Measurements from ENCODE around the gene ARHGAP1. TPM values are rescaled to one million over a fixed set of nuclear protein-coding genes. Genes with fewer than 3 reads are reported as not detected.

The ARHGAP1 gene
- total RNA-seq, 6 experiments from 2014 or later, result 26.5 to 46.2 (median 30.9) TPM

DNA sequence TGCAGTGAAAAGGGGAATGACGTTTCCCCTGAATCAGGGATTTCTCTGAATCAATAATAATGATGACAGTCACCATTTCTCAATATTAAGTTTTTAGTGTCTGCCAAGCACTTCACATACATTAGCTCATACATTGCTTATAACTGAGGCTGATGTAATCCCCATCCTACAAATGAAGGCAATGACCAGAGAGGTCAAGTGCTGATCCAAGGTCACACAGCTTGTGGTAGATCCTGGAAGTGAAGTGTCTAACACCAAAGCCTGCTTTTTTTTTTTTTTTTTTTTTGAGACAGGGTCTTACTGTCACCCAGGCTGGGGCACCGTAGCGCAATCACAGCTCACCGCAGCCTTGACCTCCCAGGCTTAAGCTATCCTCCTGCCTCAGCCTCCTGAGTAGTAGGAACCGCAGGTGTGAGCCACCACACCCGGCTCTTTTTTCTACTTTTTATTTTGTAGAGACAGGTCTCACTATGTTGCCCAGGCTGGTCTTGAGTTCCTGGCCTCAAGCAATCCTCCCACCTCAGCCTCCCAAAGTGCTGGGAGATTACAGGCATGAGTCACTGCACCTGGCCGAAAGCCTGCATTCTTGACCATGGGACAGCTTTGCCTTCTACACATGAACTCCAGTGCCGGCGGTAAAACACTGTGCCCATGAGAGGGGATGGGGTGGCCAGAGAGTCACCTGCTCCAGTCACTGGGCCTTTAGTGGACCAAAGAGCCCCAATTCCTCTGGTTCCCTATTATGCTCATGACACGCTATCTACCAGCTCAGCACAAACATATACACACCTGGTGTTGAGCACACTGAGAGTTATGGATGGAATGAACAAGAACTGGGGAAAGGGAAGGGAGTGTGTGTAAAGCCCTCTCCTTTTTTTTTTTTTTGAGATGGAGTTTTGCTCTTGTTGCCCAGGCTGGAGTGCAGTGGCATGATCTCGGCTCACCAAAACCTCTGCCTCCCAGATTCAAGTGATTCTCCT is 17.4 kb downstream of the ARHGAP1 start:
- WGBS (ENCODE audit: insufficient coverage, low coverage, low lambda C conversion rate, missing lambda C conversion rate), result 76% methylated on average over 7 of the region's 11 CpGs
- no peaks in the 10 kb centered on the region for H3K4me1 ChIP-seq
- peaks cover 12 to 71% (median 36%) of the 10 kb centered on the region in 4 donors for H3K36me3 ChIP-seq
- no peaks in the 10 kb centered on the region for H3K9me3 ChIP-seq
- TF ChIP-seq, protein P1, sequence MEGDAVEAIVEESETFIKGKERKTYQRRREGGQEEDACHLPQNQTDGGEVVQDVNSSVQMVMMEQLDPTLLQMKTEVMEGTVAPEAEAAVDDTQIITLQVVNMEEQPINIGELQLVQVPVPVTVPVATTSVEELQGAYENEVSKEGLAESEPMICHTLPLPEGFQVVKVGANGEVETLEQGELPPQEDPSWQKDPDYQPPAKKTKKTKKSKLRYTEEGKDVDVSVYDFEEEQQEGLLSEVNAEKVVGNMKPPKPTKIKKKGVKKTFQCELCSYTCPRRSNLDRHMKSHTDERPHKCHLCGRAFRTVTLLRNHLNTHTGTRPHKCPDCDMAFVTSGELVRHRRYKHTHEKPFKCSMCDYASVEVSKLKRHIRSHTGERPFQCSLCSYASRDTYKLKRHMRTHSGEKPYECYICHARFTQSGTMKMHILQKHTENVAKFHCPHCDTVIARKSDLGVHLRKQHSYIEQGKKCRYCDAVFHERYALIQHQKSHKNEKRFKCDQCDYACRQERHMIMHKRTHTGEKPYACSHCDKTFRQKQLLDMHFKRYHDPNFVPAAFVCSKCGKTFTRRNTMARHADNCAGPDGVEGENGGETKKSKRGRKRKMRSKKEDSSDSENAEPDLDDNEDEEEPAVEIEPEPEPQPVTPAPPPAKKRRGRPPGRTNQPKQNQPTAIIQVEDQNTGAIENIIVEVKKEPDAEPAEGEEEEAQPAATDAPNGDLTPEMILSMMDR (IDR thresholded peaks at IDR 0.05), result no peak
- no peak for TF ChIP-seq POLR2A (IDR thresholded peaks at IDR 0.05)
- no peaks in the 10 kb centered on the region for H3K27me3 ChIP-seq
- H3K27ac ChIP-seq, result no peak overlapping the region
- DNase-seq (peak in 2 of 3 donors; percentile 48 to 52), ATAC-seq (peak in 2 of 4 donors; percentile 17 to 71)
- no peak overlapping the region for H3K4me3 ChIP-seq
- intact Hi-C loops (cut with DNase I), result no loop called here

DNA sequence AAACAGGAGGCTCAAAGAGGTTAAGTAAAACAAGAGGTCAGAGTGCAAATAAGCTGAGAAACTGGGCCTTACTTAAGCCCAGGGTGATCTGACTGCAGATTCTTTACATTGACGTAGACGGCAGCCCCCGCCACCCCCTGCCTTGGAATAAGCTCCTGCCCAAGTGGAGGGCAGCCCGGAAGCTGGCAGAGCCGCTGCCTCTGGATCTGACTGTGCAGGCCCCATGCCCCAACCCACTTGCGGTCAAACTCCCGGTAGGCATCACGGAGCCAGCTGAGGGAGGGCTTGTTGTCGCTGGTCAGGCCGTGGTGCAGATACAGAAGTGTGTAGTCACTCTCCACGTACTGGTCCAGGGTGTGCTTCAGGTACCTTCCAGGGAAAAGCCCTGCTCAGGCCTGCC is 18.6 kb downstream of the ARHGAP1 start:
- TF ChIP-seq POLR2A (IDR thresholded peaks at IDR 0.05), result no peak
- TF ChIP-seq, protein P1 (IDR thresholded peaks at IDR 0.05), result no peak
- ATAC-seq (no peak), DNase-seq (peak in 1 of 3 donors; percentile 36)
- H3K27ac ChIP-seq, result no peak overlapping the region
- H3K9me3 ChIP-seq, result no peaks in the 10 kb centered on the region
- H3K27me3 ChIP-seq, result no peaks in the 10 kb centered on the region
- H3K4me1 ChIP-seq, result no peaks in the 10 kb centered on the region
- H3K36me3 ChIP-seq, result peaks cover 3 to 59% (median 27%) of the 10 kb centered on the region in 4 donors
- intact Hi-C loops (cut with DNase I), result no loop called here
- WGBS (ENCODE audit: insufficient coverage, low coverage, low lambda C conversion rate, missing lambda C conversion rate), result no CpG with 5 or more reads among the region's 11 CpGs
- H3K4me3 ChIP-seq, result no peak overlapping the region

DNA sequence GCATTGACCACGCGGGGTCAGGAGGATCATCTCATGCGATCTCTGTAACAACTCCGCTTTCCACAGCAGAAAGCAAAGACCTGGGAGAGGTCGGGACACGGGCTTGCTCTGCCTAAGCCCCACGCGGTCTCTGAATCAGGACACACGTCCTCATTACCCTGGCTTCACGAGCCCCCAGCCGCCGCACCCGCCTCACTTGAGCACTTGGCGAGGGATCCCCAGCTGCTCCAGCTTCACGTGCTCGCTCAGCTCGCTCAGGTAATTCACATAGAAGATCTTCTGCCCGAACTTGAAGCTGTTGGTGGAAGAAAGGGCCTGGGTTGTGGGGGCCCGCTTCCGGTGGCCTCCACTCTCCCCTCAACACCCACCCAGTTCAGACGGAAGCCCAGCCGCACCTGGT is 19.6 kb downstream of the ARHGAP1 start:
- WGBS (ENCODE audit: insufficient coverage, low coverage, low lambda C conversion rate, missing lambda C conversion rate), result no CpG with 5 or more reads among the region's 22 CpGs

DNA sequence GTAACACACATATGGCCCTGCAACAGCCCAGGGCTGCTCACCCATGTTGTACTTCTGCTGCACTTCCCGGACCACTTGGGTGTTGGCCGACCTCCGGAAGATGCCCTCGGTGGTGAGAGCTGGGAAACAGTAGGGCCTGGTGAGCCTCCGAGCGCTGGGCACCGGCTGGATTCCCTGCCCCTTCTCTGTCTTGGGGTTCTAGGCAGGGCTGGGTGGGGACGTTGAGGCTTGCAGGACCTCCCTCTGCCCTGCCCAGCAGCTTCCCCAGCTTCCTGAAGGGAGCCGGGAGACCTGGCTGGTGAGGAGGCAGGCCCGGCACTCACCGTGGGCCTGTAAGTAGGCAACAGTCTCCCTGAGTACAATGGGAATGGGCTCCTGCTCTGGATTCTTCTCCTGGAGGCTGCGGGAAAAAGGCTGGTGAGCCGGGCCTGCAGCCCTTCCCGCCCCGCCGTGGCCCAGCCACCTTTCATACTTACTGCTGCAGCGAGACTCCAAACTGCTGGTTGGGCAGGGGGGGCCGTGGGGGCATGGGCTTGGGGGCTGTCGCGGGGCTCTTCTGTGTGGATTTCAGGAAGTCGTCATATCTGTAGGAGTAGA is 20.2 kb downstream of the ARHGAP1 start:
- WGBS (ENCODE audit: insufficient coverage, low coverage, low lambda C conversion rate, missing lambda C conversion rate), result 87% methylated on average over 7 of the region's 21 CpGs
- H3K4me3 ChIP-seq, result no peak overlapping the region
- no peak for ATAC-seq
- DNase-seq, result peak in 1 of 3 donors; percentile 31
- peaks cover 3 to 49% (median 20%) of the 10 kb centered on the region in 4 donors for H3K36me3 ChIP-seq
- TF ChIP-seq, protein P1 (IDR thresholded peaks at IDR 0.05), result no peak
- TF ChIP-seq POLR2A (IDR thresholded peaks at IDR 0.05), result no peak
- peaks cover 0 to 14% (median 8%) of the 10 kb centered on the region in 4 donors for H3K4me1 ChIP-seq
- intact Hi-C loops (cut with DNase I), result no loop called here
- H3K9me3 ChIP-seq, result no peaks in the 10 kb centered on the region
- H3K27me3 ChIP-seq, result no peaks in the 10 kb centered on the region
- no peak overlapping the region for H3K27ac ChIP-seq

More for the DNA sequence above, 19.6 kb downstream of the ARHGAP1 start:
- intact Hi-C loops (cut with DNase I), result no loop called here
- no peaks in the 10 kb centered on the region for H3K9me3 ChIP-seq
- H3K4me1 ChIP-seq, result peaks cover 0 to 8% (median 3%) of the 10 kb centered on the region in 4 donors
- DNase-seq, result peak in 1 of 3 donors; percentile 40
- ATAC-seq, result no peak
- H3K27ac ChIP-seq, result no peak overlapping the region
- H3K4me3 ChIP-seq, result no peak overlapping the region
- H3K36me3 ChIP-seq, result peaks cover 3 to 53% (median 20%) of the 10 kb centered on the region in 4 donors
- no peaks in the 10 kb centered on the region for H3K27me3 ChIP-seq
- TF ChIP-seq, protein P1 (IDR thresholded peaks at IDR 0.05), result no peak
- TF ChIP-seq POLR2A (IDR thresholded peaks at IDR 0.05), result no peak

Data from right lobe of liver (tissue), 6 donors.